NCI-H146 treated with DMSO at 0.1 percent for 48 hours (cell line): ENCODE data around the gene GRAMD1B.

Source experiments
- DNase-seq: peaks from one replicate; lab custom pipeline; 2025; ENCODE audit not compliant: unreplicated experiment; lab: John Stamatoyannopoulos, UW

The GRAMD1B gene

DNA sequence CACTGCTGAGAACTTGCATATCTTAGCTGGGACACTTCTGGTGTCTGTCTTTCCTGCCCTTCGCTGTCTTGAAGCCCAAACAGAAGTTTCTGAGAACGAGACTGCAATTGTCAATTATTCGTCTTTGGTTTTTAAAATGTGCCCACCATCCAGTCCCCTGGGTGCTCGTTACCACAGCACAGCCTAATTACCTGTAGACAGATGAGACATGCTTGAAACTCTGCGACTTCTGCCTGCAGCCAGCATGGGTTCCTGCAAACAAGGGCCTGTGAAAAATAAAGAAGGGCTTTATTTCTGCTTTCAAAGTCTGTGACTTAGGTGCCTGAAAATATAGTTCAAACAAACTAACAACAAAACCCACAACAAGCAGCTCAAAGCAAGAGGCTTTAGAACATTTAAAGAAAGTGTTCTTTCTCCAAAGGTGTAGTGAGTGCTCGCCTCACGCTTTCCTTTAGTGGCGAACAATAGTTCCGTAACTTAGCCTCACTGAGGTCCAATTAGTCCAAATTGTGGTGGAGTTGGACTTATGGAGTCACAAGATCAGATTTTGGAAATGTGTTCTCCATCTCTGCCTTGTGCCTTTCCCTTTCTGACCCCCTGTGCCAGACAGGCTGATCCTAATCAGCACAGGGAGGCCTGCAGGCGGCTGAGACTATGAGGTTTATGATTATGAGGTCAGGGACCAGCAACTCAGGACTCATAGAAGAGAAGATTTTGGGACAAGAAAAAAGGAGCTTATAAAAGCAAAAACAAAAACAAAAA lies 20.4 kb upstream of the GRAMD1B start:
- no peak for DNase-seq

DNA sequence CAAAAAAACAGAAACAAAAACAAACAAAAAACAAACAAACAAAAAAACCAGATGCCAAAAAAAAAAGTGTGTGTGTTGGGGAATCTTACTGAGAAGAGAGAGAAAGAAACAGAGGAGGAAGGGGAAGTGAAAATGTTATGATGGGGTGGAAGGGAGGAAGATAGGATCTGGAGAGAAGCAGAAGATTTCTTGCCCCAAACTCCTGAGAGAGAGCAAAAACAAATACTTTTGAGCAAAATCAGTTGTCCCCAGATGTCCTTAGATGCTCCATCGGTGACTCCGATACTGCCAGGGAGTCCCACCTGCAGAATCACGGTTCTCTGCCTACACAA lies 19.9 kb upstream of the GRAMD1B start:
- no peak for DNase-seq

DNA sequence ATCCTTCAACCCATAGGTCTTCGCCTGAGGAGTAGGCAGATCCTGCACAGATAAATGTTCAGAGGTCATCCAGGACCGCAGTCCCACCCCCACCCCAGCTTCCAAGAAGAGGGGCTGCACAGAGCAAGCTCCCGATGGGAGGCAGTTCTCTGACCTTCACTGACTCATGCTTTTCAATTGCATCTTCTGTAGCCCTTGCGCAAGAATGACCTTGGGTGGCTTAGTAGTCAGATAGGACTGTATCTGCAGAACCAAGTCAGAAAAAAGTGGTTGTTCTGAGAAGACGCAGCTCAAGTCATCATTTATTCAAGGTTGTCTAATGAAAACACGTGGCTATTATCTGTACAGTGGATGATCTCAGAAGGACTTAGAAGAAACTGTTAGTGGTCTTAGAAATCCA lies 16.4 kb upstream of the GRAMD1B start:
- DNase-seq: no peak

- DNase-seq: no peak
Measured at GRCh38 chr11:123416566-123416965, 13.5 kb upstream of the GRAMD1B start.

GRCh38 chr11:123418351-123419114 lies 11.5 kb upstream of the GRAMD1B start:
- DNase-seq: no peak

DNA sequence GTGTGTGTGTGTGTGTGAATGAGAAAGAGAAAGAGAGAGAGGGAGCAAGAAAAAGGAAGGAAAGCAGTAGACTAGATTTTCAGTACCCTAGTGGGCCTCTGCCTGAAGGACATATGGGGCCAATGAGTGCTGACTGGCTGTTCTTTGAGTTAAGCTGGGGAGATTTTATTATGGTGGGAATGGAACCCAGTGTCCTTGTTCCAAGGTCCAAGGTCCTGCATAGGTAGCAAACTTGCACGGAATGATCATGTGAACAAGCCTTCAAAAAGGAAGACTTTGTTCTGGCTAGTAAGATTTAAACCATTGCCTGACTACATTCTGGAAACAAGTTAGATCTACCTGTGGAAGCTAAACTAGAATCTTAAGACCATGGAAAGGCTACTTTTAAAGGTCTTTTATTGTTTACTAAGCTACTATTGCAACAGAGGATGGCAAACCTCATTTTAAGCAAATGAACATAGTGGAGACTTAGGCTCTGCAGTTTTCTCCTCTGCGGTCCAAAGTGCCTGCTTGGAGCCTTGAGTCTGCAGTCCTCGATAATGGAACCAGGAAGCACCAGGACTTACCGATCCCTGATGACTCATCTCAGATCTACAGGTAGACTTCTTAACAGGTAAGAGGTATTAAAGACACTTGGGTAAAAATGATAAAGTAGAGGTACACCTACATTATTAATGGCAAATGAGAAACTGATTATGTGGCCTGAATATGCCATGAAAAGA lies 10.2 kb upstream of the GRAMD1B start:
- DNase-seq: no peak

DNA sequence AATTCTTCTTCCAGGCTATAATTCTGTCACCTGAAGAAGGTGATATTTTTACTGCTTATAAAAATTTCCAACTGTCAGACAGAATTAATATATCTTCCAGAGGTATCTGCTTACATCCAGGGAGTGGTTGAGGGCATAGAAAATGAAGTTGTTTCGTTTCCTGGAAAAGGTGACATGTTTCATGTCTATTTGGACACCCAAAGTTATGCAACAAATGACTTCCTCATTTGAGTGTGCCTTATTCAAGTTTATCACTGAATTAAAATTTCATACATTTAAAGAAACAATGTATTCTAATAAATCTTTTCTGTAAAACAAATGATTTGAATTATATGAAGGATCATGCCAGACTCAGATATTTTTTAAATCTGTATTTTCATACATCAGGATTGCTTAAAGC lies 8.5 kb upstream of the GRAMD1B start:
- DNase-seq: no peak

DNA sequence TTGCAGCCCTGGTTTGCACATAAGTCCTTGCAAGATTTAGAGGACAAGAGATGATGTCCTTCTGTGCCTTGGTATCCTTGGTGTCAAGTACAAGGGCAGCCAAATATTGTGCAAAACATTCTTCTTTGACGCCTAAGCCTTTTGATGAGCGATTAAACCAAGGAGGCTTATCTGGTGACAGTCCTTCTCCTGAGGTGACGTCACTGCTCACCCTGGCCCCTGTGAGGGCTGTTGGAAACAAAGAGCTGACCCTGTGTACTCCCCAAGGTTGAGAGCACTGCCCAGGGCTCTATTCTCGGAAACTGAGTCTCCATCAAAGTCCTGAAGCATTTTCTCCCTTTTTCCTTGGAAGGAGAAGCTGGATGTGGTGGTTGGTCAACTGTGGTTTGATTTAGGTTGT lies 4.7 kb upstream of the GRAMD1B start:
- no peak for DNase-seq

GRCh38 chr11:123426789-123427188 lies 3.3 kb upstream of the GRAMD1B start:
- DNase-seq: no peak

- no peak for DNase-seq
Measured at GRCh38 chr11:123427405-123427804, 2.7 kb upstream of the GRAMD1B start.

DNA sequence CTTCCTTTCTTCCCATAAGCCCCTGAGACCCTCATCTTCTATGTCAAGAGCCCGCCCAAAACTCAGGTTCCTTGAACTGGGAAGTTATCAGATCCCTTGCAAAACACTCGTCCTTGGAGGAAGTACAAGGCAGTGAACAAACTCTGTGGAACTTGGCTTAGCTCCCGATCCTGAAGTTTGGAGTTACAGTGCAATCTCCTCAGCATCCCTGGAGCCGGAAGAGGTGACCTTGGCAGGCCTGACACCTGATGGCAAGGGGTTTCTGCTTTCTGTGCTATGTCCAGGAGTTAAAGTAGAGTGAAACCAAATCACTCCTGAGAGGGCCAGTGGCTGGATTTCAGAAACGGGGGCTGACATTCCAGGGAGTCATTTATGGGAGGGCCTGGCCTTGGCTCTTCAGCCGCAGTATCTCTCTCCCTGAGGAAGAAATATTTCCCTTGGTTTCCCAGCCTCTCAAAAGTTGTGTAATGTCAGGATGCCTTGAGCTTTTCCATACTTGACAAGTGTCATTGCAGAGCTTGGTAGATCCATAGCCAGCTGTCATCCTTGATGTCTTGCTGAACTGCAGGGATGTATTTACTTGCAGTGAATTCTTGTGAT lies 1.9 kb upstream of the GRAMD1B start:
- no peak for DNase-seq

DNA sequence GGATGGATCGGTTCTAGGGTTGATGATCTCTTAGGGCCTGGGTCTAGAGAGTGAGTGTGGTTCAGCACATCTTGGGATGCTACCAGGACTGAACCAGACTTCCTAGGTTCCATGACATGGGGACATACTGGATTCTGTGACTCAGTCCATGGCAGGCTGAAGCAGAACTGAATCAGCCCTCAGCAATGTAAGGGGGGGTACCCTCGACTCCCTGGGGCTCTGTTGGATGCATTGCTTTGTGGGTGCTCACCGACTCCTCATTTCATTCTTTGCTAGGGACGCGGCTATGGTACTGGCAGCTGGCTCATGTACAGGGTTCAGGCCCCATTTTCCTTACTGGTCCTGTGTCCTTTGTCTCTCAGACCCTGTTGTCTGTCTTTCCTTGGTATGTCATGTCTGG lies 733 bp upstream of the GRAMD1B start:
- DNase-seq: no peak

GRCh38 chr11:123430721-123431497 lies 840 bp downstream of the GRAMD1B start:
- DNase-seq: no peak

GRCh38 chr11:123431619-123432018 lies 1.6 kb downstream of the GRAMD1B start:
- no peak for DNase-seq

DNA sequence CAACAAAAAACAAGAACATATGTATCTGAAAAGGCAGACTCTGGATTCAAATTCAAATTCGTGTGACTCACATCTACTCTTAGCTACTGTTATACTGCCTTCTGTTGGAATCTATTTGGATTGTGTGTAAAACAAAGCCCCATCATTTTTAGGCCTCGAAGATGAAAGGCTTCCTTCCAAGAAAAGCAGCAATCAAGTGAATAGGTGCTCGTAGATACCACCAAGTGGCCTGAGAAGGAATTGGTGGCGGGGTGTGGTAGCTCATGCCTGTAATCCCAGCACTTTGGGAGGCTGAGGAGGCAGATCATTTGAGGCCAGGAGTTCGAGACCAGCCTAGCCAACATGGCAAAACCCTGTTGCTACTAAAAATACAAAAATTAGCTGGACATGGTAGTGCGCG lies 4.2 kb downstream of the GRAMD1B start:
- no peak for DNase-seq

- no peak for DNase-seq
Measured at GRCh38 chr11:123434911-123435310, 4.8 kb downstream of the GRAMD1B start.

- no peak for DNase-seq
Measured at GRCh38 chr11:123437236-123437979, 7.3 kb downstream of the GRAMD1B start.

- DNase-seq: no peak
Measured at GRCh38 chr11:123438131-123438627, 8.1 kb downstream of the GRAMD1B start.

GRCh38 chr11:123439616-123440015 lies 9.5 kb downstream of the GRAMD1B start:
- no peak for DNase-seq

DNA sequence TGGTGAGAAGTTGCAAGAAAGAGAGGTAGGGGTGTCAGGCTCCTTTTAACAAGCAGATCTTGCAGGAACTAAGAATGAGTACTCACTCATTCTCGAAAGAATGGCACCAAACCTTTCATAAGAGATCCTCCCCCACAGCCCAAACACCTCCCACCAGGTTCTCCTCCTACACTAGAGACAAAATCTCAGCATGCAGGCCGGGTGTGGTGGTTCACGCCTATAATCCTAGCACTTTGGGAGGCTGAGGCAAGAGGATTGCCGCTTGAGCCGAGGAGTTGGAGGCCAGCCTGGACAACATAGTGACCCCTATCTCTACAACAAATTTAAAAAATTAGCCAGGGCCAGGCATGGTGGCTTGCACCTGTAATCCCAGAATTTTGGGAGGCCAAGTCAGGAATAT lies 11.1 kb downstream of the GRAMD1B start:
- DNase-seq: no peak
